Measurements from ENCODE around the gene KCNJ2. TPM values are rescaled to one million over a fixed set of nuclear protein-coding genes. Genes with fewer than 3 reads are reported as not detected.
A peak's percentile ranks its signal among the peaks of the same experiment; 100 is the strongest.

The KCNJ2 gene
- total RNA-seq, 1 experiment from 2014 or later = not detected

- no peaks in the 10 kb centered on the region for H3K36me3 ChIP-seq (ENCODE audit: insufficient read depth, low read length, poor library complexity, severe bottlenecking)
- no peaks in the 10 kb centered on the region for H3K9me3 ChIP-seq (ENCODE audit: low read depth, low read length, poor library complexity, severe bottlenecking)
- no peak for DNase-seq (ENCODE audit: low spot score)
- no peak overlapping the region for H3K27ac ChIP-seq (ENCODE audit: low read depth, low read length, poor library complexity, severe bottlenecking)
- H3K4me3 ChIP-seq (ENCODE audit: low read depth, low read length, poor library complexity, severe bottlenecking) = no peak overlapping the region
- POLR2A ChIA-PET (ENCODE audit: low non-redundant PET) = no interaction called here
- H3K4me1 ChIP-seq (ENCODE audit: insufficient read depth, low read length, poor library complexity, severe bottlenecking) = no peaks in the 10 kb centered on the region
- intact Hi-C loops (cut with micrococcal nuclease; ENCODE audit: unreplicated experiment) = no loop called here
- CTCF ChIA-PET = no interaction called here
- BruUV-seq (replicated peaks) = no TSS peak
- TF ChIP-seq EZH2 (IDR thresholded peaks at IDR 0.05; ENCODE audit: borderline replicate concordance, low read depth, low read length, poor library complexity, severe bottlenecking) = no peak
- no peak for TF ChIP-seq CTCF (conservative IDR thresholded peaks at IDR 0.05; ENCODE audit: low read depth, low read length)
- no peaks in the 10 kb centered on the region for H3K27me3 ChIP-seq (replicated peaks; ENCODE audit: insufficient read depth, low read depth, low read length, poor library complexity)
Observed at GRCh38 chr17:70134777-70135176, 34.6 kb upstream of the KCNJ2 start.

- Histone ChIP-seq H3K27ac (ENCODE audit: low read depth, low read length, poor library complexity, severe bottlenecking) (no peak overlapping the region), H3K4me3 (ENCODE audit: low read depth, low read length, poor library complexity, severe bottlenecking) (no peak overlapping the region), H3K27me3 (replicated peaks; ENCODE audit: insufficient read depth, low read depth, low read length, poor library complexity) (no peaks in the 10 kb centered on the region), H3K4me1 (ENCODE audit: insufficient read depth, low read length, poor library complexity, severe bottlenecking) (no peaks in the 10 kb centered on the region), H3K9me3 (ENCODE audit: low read depth, low read length, poor library complexity, severe bottlenecking) (no peaks in the 10 kb centered on the region), H3K36me3 (ENCODE audit: insufficient read depth, low read length, poor library complexity, severe bottlenecking) (no peaks in the 10 kb centered on the region)
- intact Hi-C loops (cut with micrococcal nuclease; ENCODE audit: unreplicated experiment) = no loop called here
- POLR2A ChIA-PET (ENCODE audit: low non-redundant PET) = no interaction called here
- no peak for DNase-seq (ENCODE audit: low spot score)
- CTCF ChIA-PET = no interaction called here
- no TSS peak for BruUV-seq (replicated peaks)
- TF ChIP-seq CTCF (conservative IDR thresholded peaks at IDR 0.05; ENCODE audit: low read depth, low read length) (no peak), EZH2 (IDR thresholded peaks at IDR 0.05; ENCODE audit: borderline replicate concordance, low read depth, low read length, poor library complexity, severe bottlenecking) (no peak)
Observed at GRCh38 chr17:70136131-70136530, 33.2 kb upstream of the KCNJ2 start.

GRCh38 chr17:70137451-70138230 lies 31.7 kb upstream of the KCNJ2 start:
- H3K36me3 ChIP-seq (ENCODE audit: insufficient read depth, low read length, poor library complexity, severe bottlenecking) = no peaks in the 10 kb centered on the region
- peak; percentile 29 for DNase-seq (ENCODE audit: low spot score)
- H3K4me1 ChIP-seq (ENCODE audit: insufficient read depth, low read length, poor library complexity, severe bottlenecking) = no peaks in the 10 kb centered on the region
- intact Hi-C loops (cut with micrococcal nuclease; ENCODE audit: unreplicated experiment) = no loop called here
- CTCF ChIA-PET = interaction anchor here (1.0 kb wide), 1 partner anchor 531 kb away, joined by 3 read pairs; no protein-coding TSS in a partner anchor
- POLR2A ChIA-PET (ENCODE audit: low non-redundant PET) = no interaction called here
- H3K4me3 ChIP-seq (ENCODE audit: low read depth, low read length, poor library complexity, severe bottlenecking) = peak overlapping the region; percentile 5
- no TSS peak for BruUV-seq (replicated peaks)
- no peak for TF ChIP-seq CTCF (conservative IDR thresholded peaks at IDR 0.05; ENCODE audit: low read depth, low read length)
- no peak for TF ChIP-seq EZH2 (IDR thresholded peaks at IDR 0.05; ENCODE audit: borderline replicate concordance, low read depth, low read length, poor library complexity, severe bottlenecking)
- H3K27me3 ChIP-seq (replicated peaks; ENCODE audit: insufficient read depth, low read depth, low read length, poor library complexity) = no peaks in the 10 kb centered on the region
- H3K9me3 ChIP-seq (ENCODE audit: low read depth, low read length, poor library complexity, severe bottlenecking) = no peaks in the 10 kb centered on the region
- no peak overlapping the region for H3K27ac ChIP-seq (ENCODE audit: low read depth, low read length, poor library complexity, severe bottlenecking)

Data from A673 (cell line).